Epithelial cell of esophagus (primary cell): ENCODE results near the gene EXTL2.
"Not testable (repeated sequence)": the region's sequence is repeated elsewhere in the genome, so short reads cannot be mapped to it uniquely, and the experiment has no call there.

ENCODE experiments used
- DNase-seq: peaks from one replicate; pipeline ENCODE4 v3.0.0; 2010; ENCODE audit warnings: low read depth
- H3K4me3 ChIP-seq: 2 replicates; pipeline ENCODE4 v1.5.1; 2011; ENCODE audit warnings: mild to moderate bottlenecking, low read length, control low read depth
- TF ChIP-seq, protein P1 (sequence below): IDR thresholded peaks from 2 replicates; pipeline ENCODE4 v1.5.1; 2011; ENCODE audit warnings: low read depth, mild to moderate bottlenecking, low read length, control low read depth, inconsistent platforms; ENCODE audit not compliant: insufficient read depth; ENCODE audit errors: missing control alignments

Gene EXTL2

DNA sequence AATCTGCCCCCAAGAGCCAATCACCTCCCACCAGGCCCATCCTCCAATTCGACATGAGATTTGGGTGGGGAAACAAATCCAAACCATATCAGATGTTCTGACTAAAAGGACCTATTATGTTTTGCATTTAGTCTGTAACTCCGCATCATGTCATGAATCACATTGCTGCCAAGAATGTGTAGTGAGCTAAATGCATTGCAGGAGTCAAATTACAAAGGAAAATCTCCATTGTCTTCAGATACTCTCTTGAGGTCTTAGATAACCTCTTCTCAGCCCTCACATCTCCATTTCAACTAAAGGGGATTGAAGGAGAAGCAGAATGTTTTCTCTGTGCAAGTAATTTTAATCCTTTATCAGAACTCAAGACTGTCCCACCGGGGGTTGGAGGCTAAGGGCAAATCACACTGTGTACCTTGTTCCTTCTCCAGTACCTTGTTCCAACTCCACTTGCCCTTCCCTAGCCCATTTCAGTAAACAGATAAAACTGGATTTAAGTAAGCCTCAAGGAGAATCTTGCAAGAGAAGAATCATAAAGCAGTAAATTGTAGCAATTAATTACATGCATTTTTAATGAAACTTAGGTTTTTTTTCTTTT, 34.1 kb downstream of the EXTL2 start:
- peak; percentile 50 for DNase-seq
- H3K4me3 ChIP-seq: no peak overlapping the region
- TF ChIP-seq, protein P1, sequence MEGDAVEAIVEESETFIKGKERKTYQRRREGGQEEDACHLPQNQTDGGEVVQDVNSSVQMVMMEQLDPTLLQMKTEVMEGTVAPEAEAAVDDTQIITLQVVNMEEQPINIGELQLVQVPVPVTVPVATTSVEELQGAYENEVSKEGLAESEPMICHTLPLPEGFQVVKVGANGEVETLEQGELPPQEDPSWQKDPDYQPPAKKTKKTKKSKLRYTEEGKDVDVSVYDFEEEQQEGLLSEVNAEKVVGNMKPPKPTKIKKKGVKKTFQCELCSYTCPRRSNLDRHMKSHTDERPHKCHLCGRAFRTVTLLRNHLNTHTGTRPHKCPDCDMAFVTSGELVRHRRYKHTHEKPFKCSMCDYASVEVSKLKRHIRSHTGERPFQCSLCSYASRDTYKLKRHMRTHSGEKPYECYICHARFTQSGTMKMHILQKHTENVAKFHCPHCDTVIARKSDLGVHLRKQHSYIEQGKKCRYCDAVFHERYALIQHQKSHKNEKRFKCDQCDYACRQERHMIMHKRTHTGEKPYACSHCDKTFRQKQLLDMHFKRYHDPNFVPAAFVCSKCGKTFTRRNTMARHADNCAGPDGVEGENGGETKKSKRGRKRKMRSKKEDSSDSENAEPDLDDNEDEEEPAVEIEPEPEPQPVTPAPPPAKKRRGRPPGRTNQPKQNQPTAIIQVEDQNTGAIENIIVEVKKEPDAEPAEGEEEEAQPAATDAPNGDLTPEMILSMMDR: no peak

DNA sequence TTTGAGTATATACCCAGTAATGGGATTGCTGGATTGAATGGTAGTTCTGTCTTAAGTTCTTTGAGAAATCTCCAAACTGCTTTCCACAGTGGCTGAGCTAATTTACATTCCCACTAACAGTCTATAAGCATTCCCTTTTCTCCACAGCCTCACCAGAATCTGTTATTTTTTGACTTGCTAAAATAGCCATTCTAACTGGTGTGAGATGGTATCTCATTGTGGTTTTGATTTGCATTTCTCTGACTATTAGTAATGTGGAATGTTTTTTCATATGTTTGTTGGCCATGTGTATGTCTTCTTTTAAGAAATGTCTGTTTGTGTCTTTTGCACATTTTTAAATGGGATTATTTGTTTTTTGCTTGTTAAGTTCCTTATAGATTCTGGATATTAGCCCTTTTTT, 39.5 kb downstream of the EXTL2 start:
- not testable (repeated sequence) for DNase-seq, H3K4me3 ChIP-seq

DNA sequence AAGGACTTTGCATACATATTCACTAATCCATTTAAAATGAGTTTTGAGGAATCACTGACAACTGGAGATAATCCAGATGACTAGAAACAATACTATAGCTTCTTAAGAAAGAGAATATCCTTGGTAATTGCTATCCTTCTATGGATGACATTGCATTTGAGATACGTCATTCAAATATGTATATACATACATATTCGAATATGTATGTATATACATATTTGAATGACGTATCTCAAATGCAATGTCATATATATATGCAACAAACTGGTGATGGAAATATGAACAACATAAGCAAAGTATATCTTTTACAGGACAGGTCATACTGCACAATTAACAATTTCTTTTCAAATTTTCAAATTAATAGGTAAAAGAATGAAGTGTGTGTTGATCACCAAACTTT, 41.7 kb downstream of the EXTL2 start:
- no peak overlapping the region for H3K4me3 ChIP-seq
- TF ChIP-seq, protein P1: no peak
- DNase-seq: no peak

DNA sequence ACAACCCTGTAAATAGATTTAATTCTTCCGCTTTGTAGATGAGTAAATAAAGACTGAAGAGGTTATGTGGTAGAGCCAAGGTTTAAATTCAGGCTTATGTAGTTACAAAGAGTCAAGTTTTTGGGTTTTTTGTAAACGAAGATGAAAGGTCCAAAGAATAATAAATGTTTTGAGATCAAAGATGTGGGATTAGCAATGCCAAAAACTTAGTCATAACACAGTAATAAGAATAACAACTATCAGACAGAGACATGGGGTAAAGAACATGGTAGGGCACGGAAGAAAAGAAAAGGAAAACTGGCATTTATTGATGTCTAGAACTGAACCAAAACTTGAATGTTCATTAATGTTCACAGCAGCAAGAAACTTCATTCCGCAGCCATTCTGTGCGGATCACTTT, 42.9 kb downstream of the EXTL2 start:
- no peak overlapping the region for H3K4me3 ChIP-seq
- no peak for DNase-seq
- TF ChIP-seq, protein P1: no peak

DNA sequence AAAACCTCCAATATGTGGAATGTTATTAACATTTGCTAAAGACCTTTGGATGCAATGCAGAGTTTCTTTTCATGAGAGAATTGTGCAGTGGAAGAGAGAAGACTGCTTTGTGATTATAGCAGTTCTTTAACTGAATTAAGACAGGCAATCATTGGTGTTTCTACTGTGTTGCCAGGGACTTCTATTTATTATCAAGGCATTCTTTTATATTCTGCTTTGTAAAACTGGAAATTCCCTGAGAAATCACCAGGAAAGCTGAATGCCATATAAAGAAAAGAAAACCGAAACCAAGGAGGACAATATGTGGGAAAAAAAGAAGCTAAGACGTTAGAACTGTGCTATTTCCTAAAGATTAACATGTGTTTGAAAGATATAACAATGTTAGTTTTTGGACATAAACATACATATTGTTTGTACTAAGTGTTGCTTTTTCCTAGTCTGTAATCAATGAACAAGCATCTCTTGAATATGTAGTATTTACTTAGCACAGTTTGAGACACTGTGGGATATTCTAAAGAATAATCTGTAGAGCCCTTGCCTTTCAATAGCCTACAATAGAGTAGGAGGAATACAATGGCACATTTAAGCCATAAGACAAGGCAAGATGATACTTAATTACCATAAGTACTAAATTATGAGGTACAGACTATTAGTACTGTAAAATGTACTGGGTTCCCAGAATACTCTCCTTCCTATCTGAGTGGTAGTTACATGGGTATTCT, 47.1 kb downstream of the EXTL2 start:
- peak; percentile 5 for DNase-seq
- no peak overlapping the region for H3K4me3 ChIP-seq
- TF ChIP-seq, protein P1: no peak

DNA sequence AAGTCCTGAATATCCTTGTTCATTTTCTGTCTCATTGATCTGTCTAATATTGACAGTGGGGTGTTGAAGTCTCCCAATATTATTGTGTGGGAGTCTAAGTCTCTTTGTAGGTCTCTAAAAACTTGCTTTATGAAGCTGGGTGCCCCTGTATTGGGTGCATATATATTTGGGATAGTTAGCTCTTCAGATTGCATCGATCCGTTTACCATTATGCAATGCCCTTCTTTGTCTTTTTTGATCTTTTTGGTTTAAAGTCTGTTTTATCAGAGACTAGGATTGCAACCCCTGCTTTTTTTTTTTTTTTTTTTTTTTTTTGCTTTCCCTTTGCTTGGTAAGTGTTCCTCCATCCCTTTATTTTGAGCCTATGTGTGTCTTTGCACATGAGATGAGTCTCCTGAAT, 51.5 kb downstream of the EXTL2 start:
- not testable (repeated sequence) for H3K4me3 ChIP-seq, DNase-seq

DNA sequence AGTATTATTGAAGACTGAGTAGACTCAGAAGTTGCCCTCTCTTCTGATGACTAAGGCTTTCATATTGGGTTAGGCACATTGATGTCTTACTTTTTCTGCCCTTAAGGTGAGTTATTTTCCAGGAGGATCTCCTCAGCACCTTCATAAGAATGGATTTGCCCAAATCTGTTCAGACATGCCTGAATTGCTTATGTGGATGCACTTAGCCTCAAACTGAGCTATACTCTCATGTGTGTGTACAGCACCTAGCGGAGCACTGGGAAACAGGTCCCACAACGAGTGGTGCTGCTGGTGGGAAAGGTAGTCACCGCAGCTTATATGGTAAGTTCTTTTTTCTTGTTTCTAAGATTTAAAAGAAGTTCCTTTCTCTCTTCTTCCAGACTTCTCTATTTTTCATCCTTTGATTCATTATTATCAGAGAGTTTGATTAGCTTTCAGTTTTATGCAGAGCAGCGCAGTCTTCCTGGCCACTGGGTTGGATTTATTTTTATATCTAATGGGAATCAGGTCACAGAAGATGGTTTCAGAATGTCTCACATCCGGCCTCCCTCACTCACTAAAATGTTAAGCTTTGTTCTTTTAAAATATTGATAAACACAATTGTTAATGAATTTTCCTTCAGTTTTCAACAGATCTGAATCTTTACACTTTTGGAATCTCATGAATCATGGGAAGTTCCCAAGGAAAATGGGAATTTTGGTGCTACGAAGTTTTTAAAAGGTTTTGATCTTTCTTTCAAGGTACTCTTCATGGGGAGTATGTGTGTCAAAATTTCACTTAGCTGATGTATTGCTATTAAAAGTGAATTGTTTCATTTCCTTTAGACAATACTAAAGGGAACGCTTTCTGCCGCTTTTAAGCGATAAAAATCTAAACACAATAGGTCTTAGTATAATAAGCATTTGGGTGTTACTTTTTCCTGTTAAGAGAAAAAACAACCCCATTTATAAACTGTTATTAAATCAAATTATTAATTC, 58.5 kb downstream of the EXTL2 start:
- H3K4me3 ChIP-seq: no peak overlapping the region
- TF ChIP-seq, protein P1: peak; percentile 24
- peak; percentile 86 for DNase-seq
